Lower lobe of right lung (tissue), 2 donors: ENCODE measurements around the gene ALDOA. TPM values are rescaled to one million over a fixed set of nuclear protein-coding genes. Genes with fewer than 3 reads are reported as not detected.

Experiments used
- ATAC-seq, 2 donors: fragments of 200-7000 bp; cut with Tn5 transposase; one replicate each; pipeline ENCODE4 v1.9.1; 2020 to 2022; ENCODE audit warnings: mild to moderate bottlenecking in 2 of 2, moderate library complexity in 2 of 2
- DNase-seq: peaks from one replicate; pipeline ENCODE4 v3.0.0-alpha.2; 2020
- H3K27ac ChIP-seq: fragments of 200-600 bp; one replicate; pipeline ENCODE4 v1.8.0; 2022
- H3K27me3 ChIP-seq: fragments of 200-600 bp; one replicate; pipeline ENCODE4 v1.8.0; 2022; ENCODE audit warnings: low read depth
- H3K36me3 ChIP-seq: fragments of 200-600 bp; one replicate; pipeline ENCODE4 v1.8.0; 2022; ENCODE audit warnings: mild to moderate bottlenecking
- H3K4me1 ChIP-seq: fragments of 200-600 bp; one replicate; pipeline ENCODE4 v1.8.0; 2022
- H3K4me3 ChIP-seq: fragments of 200-600 bp; one replicate; pipeline ENCODE4 v1.8.0; 2022; ENCODE audit warnings: mild to moderate bottlenecking
- H3K9me3 ChIP-seq: fragments of 200-600 bp; one replicate; pipeline ENCODE4 v1.8.0; 2022
- intact Hi-C: fragments of 100-400 bp; cut with DNase I; formaldehyde crosslinking; loops from one replicate; pipeline ENCODE4 v1.11.0; 2022
- total RNA-seq: library from RNA; stranded (reverse); fragmentation: NEBNext Ultra II Directional; extraction: Animal tissue kit (Norgen Biotek cat#: 25700); gene quantifications from one replicate; pipeline ENCODE4 v1.2.1, GENCODE V29; 2021
- TF ChIP-seq, protein P1 (sequence below): fragments of 200-600 bp; IDR thresholded peaks from one replicate; pipeline ENCODE4 v1.8.0; 2022; ENCODE audit warnings: antibody characterized with exemption, mild to moderate bottlenecking
- donor health status: DM: no; HTN: yes; CAD: no; lungs with severe emphysema.

ALDOA gene
- total RNA-seq, 1 donor from 2014 or later: 733 TPM

GRCh38 chr16:30119428-30119827, 53.9 kb downstream of the ALDOA start:
- TF ChIP-seq, protein P1, sequence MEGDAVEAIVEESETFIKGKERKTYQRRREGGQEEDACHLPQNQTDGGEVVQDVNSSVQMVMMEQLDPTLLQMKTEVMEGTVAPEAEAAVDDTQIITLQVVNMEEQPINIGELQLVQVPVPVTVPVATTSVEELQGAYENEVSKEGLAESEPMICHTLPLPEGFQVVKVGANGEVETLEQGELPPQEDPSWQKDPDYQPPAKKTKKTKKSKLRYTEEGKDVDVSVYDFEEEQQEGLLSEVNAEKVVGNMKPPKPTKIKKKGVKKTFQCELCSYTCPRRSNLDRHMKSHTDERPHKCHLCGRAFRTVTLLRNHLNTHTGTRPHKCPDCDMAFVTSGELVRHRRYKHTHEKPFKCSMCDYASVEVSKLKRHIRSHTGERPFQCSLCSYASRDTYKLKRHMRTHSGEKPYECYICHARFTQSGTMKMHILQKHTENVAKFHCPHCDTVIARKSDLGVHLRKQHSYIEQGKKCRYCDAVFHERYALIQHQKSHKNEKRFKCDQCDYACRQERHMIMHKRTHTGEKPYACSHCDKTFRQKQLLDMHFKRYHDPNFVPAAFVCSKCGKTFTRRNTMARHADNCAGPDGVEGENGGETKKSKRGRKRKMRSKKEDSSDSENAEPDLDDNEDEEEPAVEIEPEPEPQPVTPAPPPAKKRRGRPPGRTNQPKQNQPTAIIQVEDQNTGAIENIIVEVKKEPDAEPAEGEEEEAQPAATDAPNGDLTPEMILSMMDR: no peak
- Histone ChIP-seq H3K4me1 (peaks cover 31% of the 10 kb centered on the region), H3K27me3 (no peaks in the 10 kb centered on the region), H3K9me3 (no peaks in the 10 kb centered on the region), H3K27ac (no peak overlapping the region), H3K4me3 (no peak overlapping the region), H3K36me3 (peaks cover 61% of the 10 kb centered on the region)
- ATAC-seq: no peak
- intact Hi-C loops: no loop called here
- DNase-seq: no peak

Other genes starting within 250 kb of the ALDOA start
- gene PAGR1, start 249.6 kb upstream of the ALDOA start, total RNA-seq: 18.1 TPM
- gene MVP, start 245.3 kb upstream of the ALDOA start, total RNA-seq: 248 TPM
- 75.4 TPM for gene CDIPT, start 202.5 kb upstream of the ALDOA start, total RNA-seq
- gene SEZ6L2, start 166.2 kb upstream of the ALDOA start, total RNA-seq: 10.7 TPM
- gene ASPHD1, start 165.3 kb upstream of the ALDOA start, total RNA-seq: 1.6 TPM
- 22.3 TPM for gene KCTD13, start 139.5 kb upstream of the ALDOA start, total RNA-seq
- gene TMEM219, start 103.7 kb upstream of the ALDOA start, total RNA-seq: 148 TPM
- gene TAOK2, start 91.9 kb upstream of the ALDOA start, total RNA-seq: 66.2 TPM
- gene HIRIP3, start 70.1 kb upstream of the ALDOA start, total RNA-seq: 22.1 TPM
- gene INO80E, start 69.5 kb upstream of the ALDOA start, total RNA-seq: 58.4 TPM
- 6.4 TPM for gene DOC2A, start 54.7 kb upstream of the ALDOA start, total RNA-seq
- gene C16orf92, start 42.6 kb upstream of the ALDOA start, total RNA-seq: not detected
- not detected for gene TLCD3B, start 34.5 kb upstream of the ALDOA start, total RNA-seq
- 68.9 TPM for gene PPP4C, start 10.2 kb downstream of the ALDOA start, total RNA-seq
- gene TBX6, start 26.2 kb downstream of the ALDOA start, total RNA-seq: 1.6 TPM
- gene YPEL3, start 30.5 kb downstream of the ALDOA start, total RNA-seq: 113 TPM
- 14.4 TPM for gene GDPD3, start 47.8 kb downstream of the ALDOA start, total RNA-seq
- gene MAPK3, start 57.5 kb downstream of the ALDOA start, total RNA-seq: 84.6 TPM
- 76.3 TPM for gene CORO1A, start 117.8 kb downstream of the ALDOA start, total RNA-seq
- 51.7 TPM for gene BOLA2B, start 127.9 kb downstream of the ALDOA start, total RNA-seq
- 28.6 TPM for gene SLX1A, start 128.1 kb downstream of the ALDOA start, total RNA-seq
- 23.1 TPM for gene SULT1A3, start 133.5 kb downstream of the ALDOA start, total RNA-seq
- gene NPIPB13, start 182.7 kb downstream of the ALDOA start, total RNA-seq: 27.6 TPM